ENCODE results near the gene F13A1. TPM values are rescaled to one million over a fixed set of nuclear protein-coding genes. Genes with fewer than 3 reads are reported as not detected.

The F13A1 gene
- total and polyA plus RNA-seq, 7 donors, result 4.9 to 58.9 (median 26.2) TPM

DNA sequence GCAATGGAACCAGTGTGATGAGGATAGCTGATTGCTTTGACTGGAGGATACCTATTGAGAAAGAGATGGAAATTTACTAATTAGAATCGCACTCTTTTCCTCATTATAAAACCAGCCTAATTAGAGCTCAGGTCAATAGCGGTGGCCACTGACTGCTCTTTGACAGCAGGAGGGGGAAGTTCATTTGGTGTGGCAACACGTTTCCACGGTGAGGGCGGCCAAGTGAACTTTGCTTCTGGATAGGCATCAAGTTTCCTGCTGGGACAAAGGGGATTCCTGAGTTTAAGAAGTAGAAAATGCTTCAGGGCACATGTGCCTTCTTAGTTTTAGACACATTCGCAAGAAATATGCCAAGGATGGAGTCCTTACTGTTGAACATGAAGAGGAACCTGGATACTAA lies 168.4 kb downstream of the F13A1 start:
- Histone ChIP-seq H3K27me3 (ENCODE audit: insufficient read depth in 3 of 3, low read length in 2 of 3) (peaks cover 0 to 2% (median 0%) of the 10 kb centered on the region in 3 donors), H3K4me1 (no peaks in the 10 kb centered on the region), H3K36me3 (ENCODE audit: insufficient read depth in 1 of 2, low read depth in 1 of 2) (no peaks in the 10 kb centered on the region), H3K4me3 (no peak overlapping the region), H3K27ac (no peak overlapping the region), H3K9me3 (no peaks in the 10 kb centered on the region)
- DNase-seq (no peak), ATAC-seq (no peak)
- 22 to 28% (median 28%) methylated on average over 6 of the region's 6 CpGs for WGBS, 3 donors
- intact Hi-C loops (cut with DNase I), result no loop called here
- TF ChIP-seq, protein P1, sequence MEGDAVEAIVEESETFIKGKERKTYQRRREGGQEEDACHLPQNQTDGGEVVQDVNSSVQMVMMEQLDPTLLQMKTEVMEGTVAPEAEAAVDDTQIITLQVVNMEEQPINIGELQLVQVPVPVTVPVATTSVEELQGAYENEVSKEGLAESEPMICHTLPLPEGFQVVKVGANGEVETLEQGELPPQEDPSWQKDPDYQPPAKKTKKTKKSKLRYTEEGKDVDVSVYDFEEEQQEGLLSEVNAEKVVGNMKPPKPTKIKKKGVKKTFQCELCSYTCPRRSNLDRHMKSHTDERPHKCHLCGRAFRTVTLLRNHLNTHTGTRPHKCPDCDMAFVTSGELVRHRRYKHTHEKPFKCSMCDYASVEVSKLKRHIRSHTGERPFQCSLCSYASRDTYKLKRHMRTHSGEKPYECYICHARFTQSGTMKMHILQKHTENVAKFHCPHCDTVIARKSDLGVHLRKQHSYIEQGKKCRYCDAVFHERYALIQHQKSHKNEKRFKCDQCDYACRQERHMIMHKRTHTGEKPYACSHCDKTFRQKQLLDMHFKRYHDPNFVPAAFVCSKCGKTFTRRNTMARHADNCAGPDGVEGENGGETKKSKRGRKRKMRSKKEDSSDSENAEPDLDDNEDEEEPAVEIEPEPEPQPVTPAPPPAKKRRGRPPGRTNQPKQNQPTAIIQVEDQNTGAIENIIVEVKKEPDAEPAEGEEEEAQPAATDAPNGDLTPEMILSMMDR (IDR thresholded peaks at IDR 0.05), result no peak

DNA sequence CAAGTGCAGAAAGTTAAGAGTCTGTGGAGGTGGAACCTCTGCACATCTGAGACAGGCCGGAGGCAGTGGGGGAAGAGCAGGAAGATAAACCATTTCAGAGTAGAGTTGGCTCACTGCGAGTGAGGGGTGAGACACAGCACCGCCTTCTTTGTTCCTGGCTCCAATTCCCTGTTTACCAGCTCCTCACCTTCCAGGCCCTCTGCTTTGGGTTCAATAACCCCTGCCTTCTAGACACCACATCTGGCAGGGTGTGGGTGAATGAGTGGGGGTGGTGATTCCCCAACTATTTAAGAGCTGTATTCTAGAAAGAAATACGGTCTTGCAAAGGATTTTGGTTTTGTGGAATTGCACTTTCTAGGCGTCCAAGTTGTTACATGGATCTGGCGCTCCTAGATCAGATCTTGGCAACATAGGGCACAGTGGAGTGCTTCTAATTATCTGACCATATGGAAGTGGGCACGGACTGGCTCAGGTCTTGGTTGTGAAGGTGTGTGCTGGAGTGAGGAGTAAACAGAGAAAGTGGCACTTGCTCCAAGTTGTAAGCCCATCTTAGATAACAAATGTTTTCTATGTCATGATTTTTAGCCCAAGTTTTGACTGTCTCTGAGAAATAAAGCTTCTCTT lies 172.2 kb downstream of the F13A1 start:
- Histone ChIP-seq H3K36me3 (ENCODE audit: insufficient read depth in 1 of 2, low read depth in 1 of 2) (no peaks in the 10 kb centered on the region), H3K9me3 (no peaks in the 10 kb centered on the region), H3K4me3 (no peak overlapping the region), H3K27ac (no peak overlapping the region), H3K4me1 (no peaks in the 10 kb centered on the region), H3K27me3 (ENCODE audit: insufficient read depth in 3 of 3, low read length in 2 of 3) (no peaks in the 10 kb centered on the region)
- ATAC-seq, result no peak
- TF ChIP-seq, protein P1 (IDR thresholded peaks at IDR 0.05), result no peak
- DNase-seq, result no peak
- 66 to 73% (median 72%) methylated on average over 7 of the region's 7 CpGs for WGBS, 3 donors
- intact Hi-C loops (cut with DNase I), result no loop called here

DNA sequence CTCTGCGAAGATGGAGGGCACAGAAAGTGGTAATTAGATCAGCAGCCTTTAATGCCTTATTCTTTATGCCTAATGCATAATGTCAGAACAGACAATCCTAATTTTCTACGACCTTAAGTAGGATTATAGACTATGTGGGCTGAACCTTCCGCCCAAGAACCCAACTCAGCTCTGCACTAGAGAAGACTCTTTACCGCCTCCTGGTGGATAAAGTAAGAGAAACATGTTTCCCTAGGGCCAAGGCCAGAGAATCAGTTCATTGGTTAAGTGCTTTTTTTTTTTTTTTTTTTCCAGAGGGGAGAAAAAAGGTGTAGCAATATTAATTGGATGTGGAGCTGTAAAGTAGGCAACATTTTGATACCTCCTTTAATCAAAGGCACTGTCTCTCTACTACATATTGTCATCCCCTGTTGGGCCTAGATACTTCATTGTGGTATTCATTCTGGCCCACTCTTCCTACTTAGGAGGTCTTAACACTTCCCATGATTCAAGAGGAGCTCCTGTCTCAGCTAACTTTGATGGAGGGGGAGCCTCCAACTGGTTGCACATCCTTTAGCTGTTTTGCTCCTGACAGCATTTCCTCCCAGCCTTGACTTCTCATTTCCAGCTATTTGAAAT lies 188.9 kb downstream of the F13A1 start:
- Histone ChIP-seq H3K27me3 (ENCODE audit: insufficient read depth in 3 of 3, low read length in 2 of 3) (peaks cover 0 to 3% (median 0%) of the 10 kb centered on the region in 3 donors), H3K9me3 (no peaks in the 10 kb centered on the region), H3K27ac (no peak overlapping the region), H3K4me3 (no peak overlapping the region), H3K4me1 (no peaks in the 10 kb centered on the region), H3K36me3 (ENCODE audit: insufficient read depth in 1 of 2, low read depth in 1 of 2) (no peaks in the 10 kb centered on the region)
- intact Hi-C loops (cut with DNase I), result no loop called here
- TF ChIP-seq, protein P1 (IDR thresholded peaks at IDR 0.05), result no peak
- no peak for DNase-seq
- 55 to 60% (median 59%) methylated on average over 4 of the region's 4 CpGs for WGBS, 3 donors
- ATAC-seq, result no peak

DNA sequence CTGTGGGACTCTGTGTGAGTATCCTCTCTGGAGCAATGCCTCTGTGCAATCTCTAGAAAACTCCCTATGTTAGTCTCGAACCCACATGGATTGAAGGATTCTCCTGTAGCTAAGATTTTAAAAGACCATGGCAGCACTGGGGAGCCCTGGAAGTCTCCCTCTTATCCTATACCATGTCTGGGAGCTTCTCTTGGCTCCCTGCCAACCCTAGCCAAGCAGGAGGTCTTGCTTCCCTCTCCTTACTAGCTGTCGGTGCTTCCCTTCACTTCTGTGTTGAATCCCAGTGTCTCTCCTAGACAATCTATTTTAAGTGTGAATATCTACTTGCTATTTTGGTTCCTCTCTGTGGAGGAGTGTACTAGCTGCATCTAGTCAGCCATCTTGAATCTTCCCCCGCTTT lies 195.0 kb downstream of the F13A1 start:
- Histone ChIP-seq H3K4me3 (no peak overlapping the region), H3K27me3 (ENCODE audit: insufficient read depth in 3 of 3, low read length in 2 of 3) (peaks cover 0 to 3% (median 0%) of the 10 kb centered on the region in 3 donors), H3K9me3 (no peaks in the 10 kb centered on the region), H3K27ac (no peak overlapping the region), H3K4me1 (no peaks in the 10 kb centered on the region), H3K36me3 (ENCODE audit: insufficient read depth in 1 of 2, low read depth in 1 of 2) (no peaks in the 10 kb centered on the region)
- ATAC-seq (no peak), DNase-seq (no peak)
- TF ChIP-seq, protein P1 (IDR thresholded peaks at IDR 0.05), result no peak
- intact Hi-C loops (cut with DNase I), result no loop called here
- 80 to 86% (median 86%) methylated on average over 3 of the region's 3 CpGs for WGBS, 3 donors

All from psoas muscle (tissue), 8 donors.